ENCODE measurements around the gene RAPGEF4. TPM values are rescaled to one million over a fixed set of nuclear protein-coding genes. Genes with fewer than 3 reads are reported as not detected.

RAPGEF4 gene
- total RNA-seq, 4 donors from 2014 or later: 16.1 to 26.2 (median 21.3) TPM

DNA sequence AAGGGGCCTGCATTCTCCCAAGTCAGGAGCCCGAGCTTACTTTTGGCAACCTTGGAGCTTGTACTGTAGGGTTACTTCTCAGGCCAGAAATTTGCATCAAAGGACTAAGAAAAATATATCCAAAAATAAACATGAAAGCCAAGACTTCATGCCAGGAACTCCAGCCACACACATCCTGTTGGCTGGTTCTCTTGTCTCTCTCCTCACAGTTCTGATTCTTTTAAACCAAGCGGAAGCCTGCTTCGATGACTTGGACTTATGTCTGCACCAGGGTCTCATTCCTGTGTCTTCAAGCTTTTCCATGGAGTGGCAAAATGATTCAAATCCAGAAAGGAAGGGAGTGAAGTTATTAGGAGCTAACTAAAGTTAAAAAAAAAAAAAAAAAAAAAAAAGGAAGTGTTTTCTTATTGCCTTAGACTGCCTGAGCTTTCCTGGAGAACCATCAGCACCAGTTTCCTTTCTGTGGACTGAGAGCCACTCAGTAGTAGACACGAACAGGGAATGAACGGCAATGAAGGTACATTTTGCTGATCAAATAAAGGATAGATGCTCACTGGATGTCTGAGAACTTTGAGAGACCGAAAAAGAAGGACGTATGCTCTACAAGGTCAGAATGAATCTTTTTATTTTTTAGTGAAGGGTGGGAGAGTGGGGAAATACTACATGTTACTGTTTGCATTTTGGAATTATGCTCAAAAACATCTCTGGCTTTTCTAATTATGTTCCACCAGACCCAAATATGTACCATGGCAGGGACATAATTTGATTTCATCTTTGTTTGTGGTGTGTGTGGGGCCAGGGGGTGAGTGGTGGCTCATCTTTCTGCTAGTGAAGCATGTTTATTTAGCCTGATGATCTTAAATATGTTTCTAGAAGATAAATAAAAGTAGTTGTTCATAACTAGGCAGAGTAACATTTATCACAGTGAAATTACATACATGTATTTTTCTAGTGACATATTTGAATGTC, 86.0 kb downstream of the RAPGEF4 start:
- Histone ChIP-seq H3K4me3 (peak overlapping the region in 1 of 2 donors; percentile 17), H3K27ac (peak overlapping the region; percentile 42 to 73)
- TF ChIP-seq, protein P1, sequence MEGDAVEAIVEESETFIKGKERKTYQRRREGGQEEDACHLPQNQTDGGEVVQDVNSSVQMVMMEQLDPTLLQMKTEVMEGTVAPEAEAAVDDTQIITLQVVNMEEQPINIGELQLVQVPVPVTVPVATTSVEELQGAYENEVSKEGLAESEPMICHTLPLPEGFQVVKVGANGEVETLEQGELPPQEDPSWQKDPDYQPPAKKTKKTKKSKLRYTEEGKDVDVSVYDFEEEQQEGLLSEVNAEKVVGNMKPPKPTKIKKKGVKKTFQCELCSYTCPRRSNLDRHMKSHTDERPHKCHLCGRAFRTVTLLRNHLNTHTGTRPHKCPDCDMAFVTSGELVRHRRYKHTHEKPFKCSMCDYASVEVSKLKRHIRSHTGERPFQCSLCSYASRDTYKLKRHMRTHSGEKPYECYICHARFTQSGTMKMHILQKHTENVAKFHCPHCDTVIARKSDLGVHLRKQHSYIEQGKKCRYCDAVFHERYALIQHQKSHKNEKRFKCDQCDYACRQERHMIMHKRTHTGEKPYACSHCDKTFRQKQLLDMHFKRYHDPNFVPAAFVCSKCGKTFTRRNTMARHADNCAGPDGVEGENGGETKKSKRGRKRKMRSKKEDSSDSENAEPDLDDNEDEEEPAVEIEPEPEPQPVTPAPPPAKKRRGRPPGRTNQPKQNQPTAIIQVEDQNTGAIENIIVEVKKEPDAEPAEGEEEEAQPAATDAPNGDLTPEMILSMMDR (IDR thresholded peaks at IDR 0.05): no peak
- no peak for TF ChIP-seq POLR2A (IDR thresholded peaks at IDR 0.05)

DNA sequence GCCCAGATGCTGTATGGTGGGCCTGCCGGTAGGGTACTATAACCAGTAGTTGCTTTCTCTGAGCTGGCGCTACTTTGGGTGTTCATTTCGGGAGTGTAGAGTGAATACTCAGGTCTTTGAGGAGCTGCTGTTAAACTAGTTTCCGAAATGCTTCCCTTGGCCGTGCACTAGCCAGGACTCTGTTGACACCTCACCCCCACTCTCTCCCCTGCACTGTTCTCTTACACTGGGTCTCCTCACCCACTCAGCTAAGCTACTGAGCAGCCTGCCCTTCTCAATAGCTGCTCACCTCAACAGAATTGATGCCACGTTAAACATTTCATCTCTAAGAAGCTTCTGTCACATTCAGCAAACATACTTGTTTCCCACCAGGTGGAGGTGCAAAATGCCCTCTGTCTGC, 86.9 kb downstream of the RAPGEF4 start:
- intact Hi-C loops (cut with DNase I; ENCODE audit: low total_unique reads): no loop called here
- TF ChIP-seq, protein P1 (IDR thresholded peaks at IDR 0.05): no peak
- no peak for TF ChIP-seq POLR2A (IDR thresholded peaks at IDR 0.05)
- peak overlapping the region; percentile 42 to 73 for H3K27ac ChIP-seq

More for the DNA sequence above, 86.0 kb downstream of the RAPGEF4 start:
- H3K4me1 ChIP-seq: no peaks in the 10 kb centered on the region
- no peaks in the 10 kb centered on the region for H3K27me3 ChIP-seq
- H3K9me3 ChIP-seq: no peaks in the 10 kb centered on the region
- peak in 1 of 2 donors; percentile 25 for DNase-seq
- intact Hi-C loops (cut with DNase I; ENCODE audit: low total_unique reads): no loop called here
- no peaks in the 10 kb centered on the region for H3K36me3 ChIP-seq

DNA sequence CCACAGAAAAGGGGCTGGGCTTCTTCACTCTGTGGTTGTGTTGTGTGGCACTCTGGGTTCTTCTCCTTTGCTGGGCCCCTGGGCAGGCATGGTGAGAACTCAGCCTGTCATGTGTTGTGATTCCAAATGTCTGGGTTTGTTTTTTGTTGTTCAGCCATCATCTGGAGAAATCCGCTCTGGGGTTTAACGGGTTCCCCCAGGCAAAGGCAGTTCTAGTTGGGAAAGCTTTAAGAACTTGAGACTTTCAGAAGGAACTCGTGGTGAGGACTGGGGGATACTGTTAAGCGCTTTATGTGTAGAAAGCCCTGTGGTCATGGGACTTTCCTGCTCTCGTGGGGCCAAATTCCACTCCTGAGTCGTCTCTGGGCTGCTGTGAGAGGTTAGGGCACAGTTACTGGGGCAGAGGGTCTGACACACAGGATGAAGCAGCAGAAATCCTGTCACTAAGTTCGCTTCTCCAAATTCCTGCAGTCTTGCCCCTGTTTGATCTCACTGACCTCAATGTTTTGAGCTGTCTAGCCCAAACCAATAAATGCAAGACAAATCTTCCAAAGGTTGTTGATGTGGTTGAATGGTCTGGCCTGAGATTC, 87.7 kb downstream of the RAPGEF4 start:
- Histone ChIP-seq H3K27me3 (no peaks in the 10 kb centered on the region), H3K4me3 (peak overlapping the region in 1 of 2 donors; percentile 7), H3K4me1 (no peaks in the 10 kb centered on the region), H3K27ac (peak overlapping the region; percentile 11 to 73), H3K36me3 (no peaks in the 10 kb centered on the region), H3K9me3 (no peaks in the 10 kb centered on the region)
- intact Hi-C loops (cut with DNase I; ENCODE audit: low total_unique reads): no loop called here
- TF ChIP-seq, protein P1 (IDR thresholded peaks at IDR 0.05): no peak
- TF ChIP-seq POLR2A (IDR thresholded peaks at IDR 0.05): no peak
- DNase-seq: no peak

More for the DNA sequence above, 86.9 kb downstream of the RAPGEF4 start:
- no peaks in the 10 kb centered on the region for H3K36me3 ChIP-seq
- no peak for DNase-seq
- H3K4me3 ChIP-seq: peak overlapping the region in 1 of 2 donors; percentile 17
- no peaks in the 10 kb centered on the region for H3K4me1 ChIP-seq
- H3K27me3 ChIP-seq: no peaks in the 10 kb centered on the region
- H3K9me3 ChIP-seq: no peaks in the 10 kb centered on the region

DNA sequence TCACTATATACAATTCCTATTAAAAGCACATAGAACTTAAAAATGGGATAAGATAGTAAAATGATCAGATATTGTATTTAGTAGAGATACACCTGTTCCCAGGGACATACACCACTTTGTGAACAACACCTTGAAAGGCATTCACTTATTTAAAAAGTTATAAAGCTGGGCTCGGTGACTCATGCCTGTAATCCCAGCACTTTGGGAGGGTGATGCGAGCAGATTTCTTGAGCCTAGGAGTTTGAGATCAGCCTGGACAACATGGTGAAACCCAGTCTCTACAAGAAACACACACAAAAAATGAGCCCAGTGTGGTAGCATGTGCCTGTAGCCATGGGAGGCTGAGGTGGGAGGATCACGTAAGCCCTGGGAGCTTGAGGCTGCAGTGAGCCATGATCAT, 90.9 kb downstream of the RAPGEF4 start:
- intact Hi-C loops (cut with DNase I; ENCODE audit: low total_unique reads): no loop called here

More for the DNA sequence above, 90.9 kb downstream of the RAPGEF4 start:
- Histone ChIP-seq H3K27me3 (no peaks in the 10 kb centered on the region), H3K9me3 (no peaks in the 10 kb centered on the region), H3K4me1 (no peaks in the 10 kb centered on the region), H3K4me3 (no peak overlapping the region), H3K27ac (no peak overlapping the region), H3K36me3 (no peaks in the 10 kb centered on the region)
- TF ChIP-seq POLR2A (IDR thresholded peaks at IDR 0.05): no peak
- TF ChIP-seq, protein P1 (IDR thresholded peaks at IDR 0.05): no peak
- no peak for DNase-seq
